Gastrocnemius medialis (tissue), 4 donors: Measurements from ENCODE around the gene CHRM5. TPM values are rescaled to one million over a fixed set of nuclear protein-coding genes. Genes with fewer than 3 reads are reported as not detected.

Experiments
- ATAC-seq, 2 donors: fragments of 150-250 bp; one replicate each; pipeline ENCODE4 v1.9.1; 2016
- DNase-seq, 2 donors: peaks; one replicate each; pipeline ENCODE4 v3.0.0-alpha.2; 2019
- H3K27ac ChIP-seq, 4 donors: fragments of 200-600 bp; sonication (generic); 1 replicate in 1 of 4; 2 replicates in 3 of 4; pipeline ENCODE4 v1.5.1; 2016 to 2018; ENCODE audit warnings: mild to moderate bottlenecking in 2 of 4, moderate library complexity in 1 of 4
- H3K27me3 ChIP-seq, 3 donors: fragments of 200-600 bp; sonication (generic) in 2 of 3; 1 replicate in 1 of 3; 2 replicates in 2 of 3; pipeline versions ENCODE4 v1.5.1 to v1.6.0; 2016 to 2019; ENCODE audit warnings: mild to moderate bottlenecking in 1 of 3, moderate library complexity in 1 of 3
- H3K36me3 ChIP-seq, 2 donors: fragments of 200-600 bp; sonication (generic) in 1 of 2; one replicate each; pipeline ENCODE4 v1.5.1; 2017 to 2018
- H3K4me1 ChIP-seq, 2 donors: fragments of 200-600 bp; sonication (generic) in 1 of 2; one replicate each; pipeline ENCODE4 v1.5.1; 2016 to 2017; ENCODE audit warnings: mild to moderate bottlenecking in 2 of 2
- H3K4me3 ChIP-seq, 4 donors: fragments of 200-600 bp; sonication (generic) in 3 of 4; 1 replicate in 1 of 4; 2 replicates in 3 of 4; pipeline ENCODE4 v1.5.1; 2016 to 2019; ENCODE audit warnings: mild to moderate bottlenecking in 2 of 4
- H3K9me3 ChIP-seq, 3 donors: fragments of 200-600 bp; sonication (generic) in 2 of 3; 1 replicate in 1 of 3; 2 replicates in 2 of 3; pipeline ENCODE4 v1.5.1; 2016 to 2019
- CTCF ChIP-seq, 5 experiments: fragments of 450-650 bp in 3 of 5; fragments of 200-600 bp in 2 of 5; sonication (generic) in 2 of 5; IDR thresholded peaks in 4 of 5; conservative IDR thresholded peaks in 1 of 5; 1 replicate in 4 of 5; 2 replicates in 1 of 5; pipeline ENCODE4 v1.5.1; 2016 to 2019; ENCODE audit warnings: antibody characterized with exemption in 5 of 5, mild to moderate bottlenecking in 3 of 5, moderate library complexity in 3 of 5
- POLR2A ChIP-seq, 2 donors: fragments of 450-650 bp; IDR thresholded peaks; one replicate each; pipeline ENCODE4 v1.6.1; 2017; ENCODE audit warnings: antibody characterized with exemption in 2 of 2, mild to moderate bottlenecking in 2 of 2, moderate library complexity in 2 of 2
- in situ Hi-C, 4 donors: fragments of 200-750 bp; cut with MboI; loops; one replicate each; pipeline versions ENCODE4 v1.15.0 to v1.8.0; 2017; ENCODE audit warnings: low sequenced_read_pairs in 4 of 4
- intact Hi-C: fragments of 100-400 bp; cut with DNase I; formaldehyde crosslinking; loops from one replicate; pipeline ENCODE4 v1.15.1; 2023; ENCODE audit warnings: low total_unique reads
- total RNA-seq, 4 donors: library from RNA; depleted of rRNA; stranded (reverse); fragments of >200 nt; gene quantifications; one replicate each; pipeline versions ENCODE4 v1.1.0 to v1.2.3, GENCODE V29; 2016

Gene CHRM5
- total RNA-seq, 4 donors from 2014 or later, result not detected

GRCh38 chr15:34055868-34056595 is 87.7 kb downstream of the CHRM5 start:
- no peak overlapping the region for H3K4me3 ChIP-seq
- no peaks in the 10 kb centered on the region for H3K36me3 ChIP-seq
- no peaks in the 10 kb centered on the region for H3K9me3 ChIP-seq
- no peaks in the 10 kb centered on the region for H3K27me3 ChIP-seq
- intact Hi-C loops (no loop called here), in situ Hi-C loops (loop anchor here in 1 of 4 donors (25.0 kb wide), 1 partner anchor 306 kb away; the partner anchor contains the start of gene LPCAT4)
- ATAC-seq, result no peak
- DNase-seq, result no peak
- H3K27ac ChIP-seq, result no peak overlapping the region
- H3K4me1 ChIP-seq, result no peaks in the 10 kb centered on the region
- TF ChIP-seq CTCF (IDR thresholded peaks at IDR 0.05 in 4 of 5, conservative IDR thresholded peaks at IDR 0.05 in 1 of 5), result no peak
- TF ChIP-seq POLR2A (IDR thresholded peaks at IDR 0.05), result no peak

- DNase-seq (no peak), ATAC-seq (no peak)
- no peaks in the 10 kb centered on the region for H3K27me3 ChIP-seq
- H3K36me3 ChIP-seq, result no peaks in the 10 kb centered on the region
- in situ Hi-C loops (loop anchor here in 1 of 4 donors (25.0 kb wide), 1 partner anchor 305 kb away; the partner anchor contains the start of gene LPCAT4), intact Hi-C loops (no loop called here)
- no peaks in the 10 kb centered on the region for H3K9me3 ChIP-seq
- H3K27ac ChIP-seq, result no peak overlapping the region
- TF ChIP-seq CTCF (IDR thresholded peaks at IDR 0.05 in 4 of 5, conservative IDR thresholded peaks at IDR 0.05 in 1 of 5), result no peak
- TF ChIP-seq POLR2A (IDR thresholded peaks at IDR 0.05), result no peak
- H3K4me1 ChIP-seq, result peaks cover 0 to 4% of the 10 kb centered on the region in 2 donors
- no peak overlapping the region for H3K4me3 ChIP-seq
These were observed 88.6 kb downstream of the CHRM5 start for GRCh38 chr15:34056911-34057310.

GRCh38 chr15:34059476-34059875 is 91.2 kb downstream of the CHRM5 start:
- Histone ChIP-seq H3K27ac (no peak overlapping the region), H3K4me3 (no peak overlapping the region), H3K4me1 (peaks cover 0 to 6% of the 10 kb centered on the region in 2 donors), H3K27me3 (no peaks in the 10 kb centered on the region), H3K36me3 (no peaks in the 10 kb centered on the region), H3K9me3 (no peaks in the 10 kb centered on the region)
- intact Hi-C loops (no loop called here), in situ Hi-C loops (loop anchor here in 1 of 4 donors (25.0 kb wide), 1 partner anchor 303 kb away; the partner anchor contains the start of gene LPCAT4)
- DNase-seq (no peak), ATAC-seq (no peak)
- no peak for TF ChIP-seq POLR2A (IDR thresholded peaks at IDR 0.05)
- TF ChIP-seq CTCF (IDR thresholded peaks at IDR 0.05 in 4 of 5, conservative IDR thresholded peaks at IDR 0.05 in 1 of 5), result no peak

- Histone ChIP-seq H3K9me3 (no peaks in the 10 kb centered on the region), H3K27me3 (no peaks in the 10 kb centered on the region), H3K27ac (no peak overlapping the region), H3K36me3 (no peaks in the 10 kb centered on the region), H3K4me3 (no peak overlapping the region), H3K4me1 (peaks cover 0 to 6% of the 10 kb centered on the region in 2 donors)
- TF ChIP-seq CTCF (IDR thresholded peaks at IDR 0.05 in 4 of 5, conservative IDR thresholded peaks at IDR 0.05 in 1 of 5), result no peak
- TF ChIP-seq POLR2A (IDR thresholded peaks at IDR 0.05), result no peak
- DNase-seq (no peak), ATAC-seq (no peak)
- in situ Hi-C loops (loop anchor here (5.0 to 25.0 kb wide), 4 partner anchors 152 to 302 kb away; partner anchors contain the start of genes KATNBL1 (in 3 of the 4) and LPCAT4 (in 1 of the 4)), intact Hi-C loops (loop anchor here (5.0 kb wide), 1 partner anchor 527 kb away; no protein-coding TSS in a partner anchor)
These were observed 91.6 kb downstream of the CHRM5 start for GRCh38 chr15:34059946-34060345.
